GM21367 (cell line): ENCODE measurements around the gene NUDT6.
"Not testable (repeated sequence)": the region's sequence is repeated elsewhere in the genome, so short reads cannot be mapped to it uniquely, and the experiment has no call there.

Experiments used
- ATAC-seq: cut with Tn5 transposase; IDR thresholded peaks from one replicate; pipeline ENCODE4 v1.9.1; 2021; ENCODE audit not compliant: unreplicated experiment

The NUDT6 gene

DNA sequence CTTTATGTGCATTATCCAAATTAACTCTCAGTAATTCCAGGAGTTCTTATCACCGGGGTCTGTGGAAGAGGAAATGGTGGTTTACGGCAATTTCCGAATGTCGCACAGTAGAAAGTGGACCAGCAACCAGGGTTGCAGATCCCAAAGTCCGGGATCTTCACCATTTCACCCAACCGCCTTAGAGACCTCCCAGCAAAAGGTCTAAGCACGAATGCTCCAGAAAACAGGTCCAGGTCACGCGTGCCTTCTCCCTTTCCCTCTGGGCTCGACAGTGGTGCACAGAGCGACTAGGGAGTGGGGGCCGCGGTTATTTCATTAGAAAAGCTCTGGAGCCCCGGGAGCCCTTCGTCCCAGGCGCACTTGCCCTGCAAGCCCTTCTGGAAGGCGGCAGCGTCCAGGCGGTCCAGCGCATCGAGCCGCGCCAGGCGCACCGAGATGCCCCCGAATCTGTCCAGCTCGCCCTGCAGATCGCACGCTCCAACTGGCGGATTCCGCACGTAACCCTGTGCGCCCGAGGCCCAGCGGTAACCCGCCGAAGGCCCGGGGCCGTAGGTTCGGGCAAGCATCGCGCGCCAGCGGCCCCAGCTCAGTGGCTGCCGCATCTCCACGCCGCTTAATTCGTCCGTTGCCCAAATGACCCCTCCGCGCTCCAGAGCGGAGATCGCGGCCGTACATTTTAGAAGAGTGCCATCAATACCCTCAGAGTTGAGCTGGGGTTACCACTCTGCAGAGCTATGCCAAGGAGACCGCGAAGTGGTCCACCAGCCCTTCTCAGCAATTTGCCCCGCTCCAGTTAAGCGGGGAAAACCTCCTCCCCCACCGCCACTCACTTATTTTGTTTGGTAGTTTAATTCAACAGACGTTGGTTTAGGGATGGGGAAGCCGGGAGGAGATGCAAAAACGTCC, at the start of gene NUDT6:
NUDT6 (minus strand) TSS at position 627 of the 906 bp plus-strand sequence; CDS start at position 602, 25 bp downstream.
- peak; percentile 67 for ATAC-seq

GRCh38 chr4:122968227-122968812, 45.9 kb upstream of the NUDT6 start:
- ATAC-seq, result no peak

GRCh38 chr4:122967231-122967630, 44.8 kb upstream of the NUDT6 start:
- ATAC-seq, result no peak

DNA sequence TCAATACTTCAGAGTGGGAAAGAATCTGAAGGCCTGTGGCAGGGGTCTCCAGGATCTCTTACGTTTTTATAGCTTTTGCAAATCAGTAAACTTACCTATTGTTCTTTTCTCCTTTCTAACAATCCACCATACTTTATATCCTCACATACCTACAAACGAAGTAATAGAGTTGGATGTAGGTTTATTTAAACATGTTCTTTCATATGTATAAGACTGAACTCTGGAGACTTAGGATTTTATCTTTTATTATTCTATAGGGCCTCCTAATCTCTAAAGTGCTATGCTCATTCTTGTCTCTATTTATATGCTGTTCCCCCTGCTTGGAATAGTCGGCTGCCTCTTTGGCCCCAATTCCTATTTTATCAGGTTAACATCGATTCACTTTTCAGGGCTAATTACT, 43.8 kb upstream of the NUDT6 start:
- no peak for ATAC-seq

DNA sequence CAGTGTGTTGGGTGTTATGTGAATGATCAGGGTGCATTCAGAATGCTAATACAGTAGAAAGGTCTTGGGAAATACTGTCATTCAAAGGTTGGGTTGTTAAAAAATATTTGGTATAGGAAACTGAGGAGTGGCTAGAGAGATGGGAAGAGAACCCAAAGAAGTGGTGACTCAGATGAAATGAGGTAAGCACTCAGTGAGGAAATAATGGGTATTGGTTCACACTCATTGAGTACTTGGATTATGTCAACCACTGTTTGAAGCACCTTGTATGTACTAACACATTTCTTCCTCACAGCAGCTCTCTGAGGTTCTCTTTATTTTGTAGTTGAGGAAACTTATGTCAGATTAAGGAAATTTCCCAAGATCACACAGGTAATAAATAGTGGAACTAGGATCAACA, 40.8 kb upstream of the NUDT6 start:
- no peak for ATAC-seq

- no peak for ATAC-seq
These were observed 38.2 kb upstream of the NUDT6 start for GRCh38 chr4:122960611-122961000.

DNA sequence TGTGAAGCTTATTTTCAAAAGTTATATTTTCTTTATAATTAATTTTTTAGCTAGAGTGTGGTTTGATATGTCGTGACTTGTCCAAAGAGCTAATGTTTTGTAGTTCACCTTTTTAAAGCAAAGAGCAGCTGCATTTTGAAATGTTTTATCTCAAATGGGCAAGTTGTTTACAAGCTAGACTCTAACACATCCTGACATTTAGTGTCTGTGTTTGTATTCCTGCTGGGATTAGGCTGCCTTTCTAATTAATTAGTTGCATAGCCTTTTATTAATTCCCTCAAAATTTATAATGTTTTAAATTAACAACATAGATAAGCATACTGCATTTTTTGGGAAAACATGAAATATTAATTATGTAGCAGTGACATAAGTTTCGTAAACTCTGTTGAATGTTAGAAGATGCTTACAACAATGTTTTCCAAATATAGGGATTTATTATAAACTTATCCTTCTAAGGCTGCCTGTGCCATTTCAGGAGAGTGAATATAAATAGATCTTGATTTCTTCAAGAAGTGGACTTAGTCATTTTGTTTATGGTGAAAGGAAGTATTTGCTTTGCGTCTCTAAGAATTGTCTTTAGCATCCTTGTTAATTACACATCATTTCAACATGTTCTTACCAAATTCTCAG, 37.7 kb upstream of the NUDT6 start:
- ATAC-seq, result no peak

GRCh38 chr4:122959441-122959840, 37.0 kb upstream of the NUDT6 start:
- ATAC-seq, result no peak

- no peak for ATAC-seq
These were observed 36.1 kb upstream of the NUDT6 start for GRCh38 chr4:122958505-122958904.

GRCh38 chr4:122953924-122954323, 31.5 kb upstream of the NUDT6 start:
- no peak for ATAC-seq

DNA sequence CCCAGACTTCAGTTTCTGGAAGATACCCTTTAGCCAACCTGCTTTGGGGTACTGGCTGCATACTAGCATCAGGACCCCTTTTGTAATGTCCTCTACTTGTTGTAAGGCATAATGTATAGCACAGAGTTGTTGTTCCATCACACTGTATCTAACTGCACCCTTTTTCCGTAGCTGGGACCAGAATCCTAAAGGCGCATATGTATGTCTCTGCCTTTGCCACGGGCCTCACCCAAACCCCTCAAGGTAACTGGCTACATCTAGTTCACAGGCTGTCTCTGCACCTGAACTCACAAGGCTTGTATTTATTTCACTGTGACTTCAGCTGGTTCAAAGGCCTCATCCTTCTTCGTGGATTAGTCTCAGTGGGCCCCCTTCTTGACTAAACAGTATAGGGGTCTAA, 29.6 kb upstream of the NUDT6 start:
- ATAC-seq, result no peak

GRCh38 chr4:122948671-122949070, 26.3 kb upstream of the NUDT6 start:
- no peak for ATAC-seq

DNA sequence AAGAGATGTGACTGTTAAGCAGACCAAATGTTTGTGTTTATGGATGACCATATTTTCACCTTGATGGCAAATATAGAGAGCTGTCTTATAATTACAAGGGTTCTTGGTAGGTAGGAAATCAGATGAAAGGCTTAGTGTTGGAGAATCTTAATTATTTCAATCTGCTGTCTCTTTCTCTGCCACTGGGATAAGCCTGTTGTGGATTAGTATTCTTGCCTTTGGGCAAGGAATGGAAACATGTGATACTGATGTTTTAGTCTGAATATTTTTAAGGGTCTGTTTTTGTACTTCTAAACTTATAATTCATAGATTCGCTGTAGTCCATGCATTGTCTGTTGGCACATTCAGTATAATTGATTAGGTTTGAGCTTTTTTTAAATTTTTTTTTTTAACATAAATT, 23.7 kb upstream of the NUDT6 start:
- ATAC-seq, result no peak

DNA sequence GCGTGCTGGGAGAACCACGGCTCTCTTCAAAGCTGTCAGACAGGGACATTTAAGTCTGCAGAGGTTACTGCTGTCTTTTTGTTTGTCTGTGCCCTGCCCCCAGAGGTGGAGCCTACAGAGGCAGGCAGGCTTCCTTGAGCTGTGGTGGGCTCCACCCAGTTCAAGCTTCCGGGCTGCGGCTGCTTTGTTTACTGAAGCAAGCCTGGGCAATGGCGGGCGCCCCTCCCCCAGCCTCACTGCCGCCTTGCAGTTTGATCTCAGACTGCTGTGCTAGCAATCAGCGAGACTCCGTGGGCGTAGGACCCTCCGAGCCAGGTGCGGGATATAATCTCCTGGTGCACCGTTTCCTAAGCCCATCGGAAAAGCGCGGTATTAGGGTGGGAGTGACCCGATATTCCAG, 22.7 kb upstream of the NUDT6 start:
- ATAC-seq, result not testable (repeated sequence)

GRCh38 chr4:122932763-122933162, 10.4 kb upstream of the NUDT6 start:
- no peak for ATAC-seq

DNA sequence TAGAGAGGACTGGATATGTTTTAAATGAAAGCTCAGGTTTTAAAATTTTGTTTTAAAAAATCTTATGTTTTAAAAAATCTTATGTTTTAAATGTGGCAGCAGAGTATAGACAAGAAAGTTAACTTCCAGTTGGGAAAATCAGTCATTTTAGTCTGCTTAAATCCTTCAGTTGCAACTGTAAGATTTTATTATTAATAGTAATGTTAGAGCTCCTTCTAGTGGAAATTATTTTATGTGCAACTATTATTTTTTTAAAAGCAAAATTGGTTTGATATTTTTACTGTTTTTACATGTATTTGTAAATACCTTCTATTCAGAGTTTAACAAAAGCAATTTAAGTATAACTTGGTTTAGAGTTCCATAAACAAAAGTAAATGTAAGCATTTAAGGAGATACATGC, 8.5 kb upstream of the NUDT6 start:
- no peak for ATAC-seq

- no peak for ATAC-seq
These were observed 6.5 kb upstream of the NUDT6 start for GRCh38 chr4:122928930-122929329.

DNA sequence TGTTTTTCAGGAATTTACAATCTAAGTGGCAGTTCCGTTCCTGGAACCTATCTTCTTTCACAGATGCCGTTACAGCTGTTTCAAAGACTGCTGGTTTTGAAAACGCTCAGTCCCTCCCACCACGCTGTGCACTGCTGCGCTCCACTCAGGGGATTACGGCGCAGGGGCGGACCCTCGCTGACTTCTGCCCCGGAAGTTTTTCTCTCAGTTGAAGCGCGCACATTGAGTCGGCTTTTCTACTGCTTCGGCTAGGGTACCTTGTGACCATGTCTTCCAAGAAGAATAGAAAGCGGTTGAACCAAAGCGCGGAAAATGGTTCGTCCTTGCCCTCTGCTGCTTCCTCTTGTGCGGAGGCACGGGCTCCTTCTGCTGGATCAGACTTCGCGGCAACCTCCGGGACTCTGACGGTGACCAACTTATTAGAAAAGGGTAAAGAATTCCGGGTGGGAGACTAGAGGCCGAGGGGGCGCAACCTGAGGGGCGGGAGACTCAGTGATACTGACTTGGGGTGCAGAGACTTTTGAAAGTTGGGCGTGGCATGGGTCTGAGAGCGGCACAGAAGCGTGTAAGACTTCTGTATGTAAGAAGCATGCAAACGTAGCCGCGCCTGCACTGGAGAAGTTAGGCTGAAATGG, 597 bp upstream of the NUDT6 start:
- ATAC-seq, result peak; percentile 95

- ATAC-seq, result no peak
These were observed 1.1 kb downstream of the NUDT6 start for GRCh38 chr4:122921300-122921699.

- ATAC-seq, result no peak
These were observed 1.9 kb downstream of the NUDT6 start for GRCh38 chr4:122920473-122920872.

DNA sequence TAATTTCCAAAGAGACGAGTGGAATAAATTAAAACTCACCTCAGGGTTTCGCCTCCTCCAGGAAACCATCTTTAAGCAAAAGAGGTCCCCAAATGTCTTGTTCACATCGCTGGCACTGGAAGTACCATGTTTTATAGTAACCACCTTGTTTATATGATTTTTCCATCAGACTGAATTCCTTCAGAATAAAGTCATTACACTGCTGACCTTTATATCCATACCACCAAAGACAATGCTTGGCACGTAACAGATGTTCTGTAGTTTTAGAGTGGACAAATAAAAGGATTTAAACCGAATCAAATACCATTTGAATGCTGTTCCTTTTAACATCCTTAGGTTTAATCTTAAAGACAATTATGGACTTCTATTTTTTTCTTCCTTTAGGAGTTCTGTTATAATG, 4.7 kb downstream of the NUDT6 start:
- no peak for ATAC-seq

DNA sequence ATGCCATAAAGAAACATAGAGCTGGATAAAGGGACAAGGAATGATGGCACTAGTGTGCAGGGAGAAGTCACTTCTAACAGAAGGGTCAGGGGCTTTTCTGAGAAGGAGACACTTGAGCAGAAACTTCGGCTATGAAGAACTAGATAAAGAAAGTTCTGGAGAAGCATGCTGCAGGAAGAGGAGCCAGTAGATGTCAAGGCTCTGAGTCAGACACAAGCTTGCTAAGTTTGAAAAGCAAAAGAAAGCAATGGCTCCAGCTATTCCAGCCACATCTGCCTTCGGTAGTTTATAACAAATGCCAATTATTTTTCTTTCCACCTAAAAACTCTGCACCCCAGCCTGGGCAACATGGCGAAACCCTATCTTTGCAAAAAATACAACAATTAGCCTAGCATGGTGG, 7.5 kb downstream of the NUDT6 start:
- ATAC-seq, result no peak
